Motor neuron (in vitro differentiated cells): Measurements from ENCODE around the gene TES. TPM values are rescaled to one million over a fixed set of nuclear protein-coding genes. Genes with fewer than 3 reads are reported as not detected.

ENCODE experiments used
- ATAC-seq, 8 experiments: fragments of 200-7000 bp; cut with Tn5 transposase; replicated peaks in 6 of 8; 2 replicates each; pipeline ENCODE4 v1.8.0; 2021; ENCODE audit warnings: mild to moderate bottlenecking in 8 of 8, moderate library complexity in 8 of 8
- H3K27ac ChIP-seq, 2 donors: fragments of 250-450 bp; sonication (Bioruptor Pico); 2 replicates each; pipeline ENCODE4 v1.9.0; 2021; ENCODE audit warnings: antibody characterized with exemption in 2 of 2, mild to moderate bottlenecking in 2 of 2, moderate library complexity in 1 of 2
- H3K4me1 ChIP-seq, 2 donors: fragments of 250-450 bp; sonication (Bioruptor Pico); replicated peaks in 1 of 2; 2 replicates each; pipeline ENCODE4 v1.6.1; 2021; ENCODE audit warnings: antibody characterized with exemption in 2 of 2, mild to moderate bottlenecking in 2 of 2, moderate library complexity in 1 of 2
- H3K4me3 ChIP-seq, 5 donors: fragments of 250-450 bp; sonication (Bioruptor Pico); 2 replicates each; pipeline ENCODE4 v1.9.0; 2021; ENCODE audit warnings: antibody characterized with exemption in 5 of 5, mild to moderate bottlenecking in 5 of 5, moderate library complexity in 4 of 5
- whole genome bisulfite sequencing, 10 experiments: fragments of 450-650 bp; shearing (Covaris generic); methylation state at CpG; one replicate each; pipeline ENCODE4 v1.0.0; 2022; 5-methylcytosine and 5-hydroxymethylcytosine counted together
- in situ Hi-C, 9 experiments: fragments of 400-800 bp; cut with MboI; loops; one replicate each; pipeline ENCODE4 v1.15.0; 2021; ENCODE audit warnings: low sequenced_read_pairs in 9 of 9, low pct_unique_long_range_greater_than_20kb in 2 of 9; ENCODE audit not compliant: unreplicated experiment in 9 of 9
- total RNA-seq, 8 experiments: library from RNA; unstranded; fragments of 300-600 nt; gene quantifications; 2 replicates each; pipeline versions ENCODE4 v1.2.3 to v1.2.4, GENCODE V29; 2022

Gene TES
- total RNA-seq, 8 experiments from 2014 or later: 24.2 to 103 (median 44.6) TPM

- ATAC-seq: no peak
- H3K4me3 ChIP-seq: no peak overlapping the region
- in situ Hi-C loops: loop anchor here (10.0 to 25.0 kb wide), 4 partner anchors 243 to 543 kb away; no protein-coding TSS in a partner anchor
- no peak overlapping the region for H3K27ac ChIP-seq
- WGBS, 10 experiments: 72 to 100% (median 99%) methylated on average over 3 to 4 of the region's 4 CpGs; no CpG with 5 or more reads in 1 of the 10 experiments
- peaks cover 0 to 3% of the 10 kb centered on the region in 2 donors for H3K4me1 ChIP-seq
Measured at GRCh38 chr7:116269466-116269865, 59.1 kb downstream of the TES start.

- Histone ChIP-seq H3K4me3 (no peak overlapping the region), H3K4me1 (peaks cover 0 to 3% of the 10 kb centered on the region in 2 donors), H3K27ac (no peak overlapping the region)
- in situ Hi-C loops: loop anchor here (25.0 kb wide), 3 partner anchors 241 to 541 kb away; no protein-coding TSS in a partner anchor
- peak in 4 of 8 experiments; percentile 10 to 74 (median 64) for ATAC-seq
- 0 to 96% (median 65%) methylated on average over 2 to 5 of the region's 5 CpGs for WGBS, 10 experiments
Measured at GRCh38 chr7:116271161-116271913, 61.0 kb downstream of the TES start.

GRCh38 chr7:116271963-116272886 lies 61.9 kb downstream of the TES start:
- WGBS, 10 experiments: 0 to 89% (median 46%) methylated on average over 2 to 4 of the region's 4 CpGs; no CpG with 5 or more reads in 2 of the 10 experiments
- no peak overlapping the region for H3K27ac ChIP-seq
- no peak overlapping the region for H3K4me3 ChIP-seq
- ATAC-seq: peak in 7 of 8 experiments; percentile 32 to 98 (median 88)
- in situ Hi-C loops: loop anchor here (25.0 kb wide), 3 partner anchors 240 to 540 kb away; no protein-coding TSS in a partner anchor
- peaks cover 0 to 3% of the 10 kb centered on the region in 2 donors for H3K4me1 ChIP-seq

- H3K27ac ChIP-seq: no peak overlapping the region
- in situ Hi-C loops: loop anchor here (25.0 kb wide), 3 partner anchors 239 to 539 kb away; no protein-coding TSS in a partner anchor
- ATAC-seq: no peak
- no peak overlapping the region for H3K4me3 ChIP-seq
- 35 to 60% (median 50%) methylated on average over 1 to 4 of the region's 4 CpGs; no CpG with 5 or more reads in 3 of the 10 experiments for WGBS, 10 experiments
- H3K4me1 ChIP-seq: peaks cover 0 to 3% of the 10 kb centered on the region in 2 donors
Measured at GRCh38 chr7:116273283-116273917, 63.1 kb downstream of the TES start.

GRCh38 chr7:116273918-116274301 lies 63.6 kb downstream of the TES start:
- Histone ChIP-seq H3K27ac (no peak overlapping the region), H3K4me3 (no peak overlapping the region), H3K4me1 (peaks cover 0 to 3% of the 10 kb centered on the region in 2 donors)
- ATAC-seq: no peak
- 80 to 100% (median 93%) methylated on average over 1 of the region's 1 CpG; no CpG with 5 or more reads in 4 of the 10 experiments for WGBS, 10 experiments
- in situ Hi-C loops: loop anchor here (25.0 kb wide), 3 partner anchors 238 to 538 kb away; no protein-coding TSS in a partner anchor

GRCh38 chr7:116277070-116277469 lies 66.7 kb downstream of the TES start:
- Histone ChIP-seq H3K4me1 (no peaks in the 10 kb centered on the region), H3K27ac (no peak overlapping the region), H3K4me3 (no peak overlapping the region)
- in situ Hi-C loops: no loop called here
- peak in 3 of 8 experiments; percentile 9 to 50 (median 12) for ATAC-seq

- Histone ChIP-seq H3K4me1 (no peaks in the 10 kb centered on the region), H3K27ac (no peak overlapping the region), H3K4me3 (no peak overlapping the region)
- in situ Hi-C loops: no loop called here
- ATAC-seq: peak in 3 of 8 experiments; percentile 95 to 96 (median 96)
Measured at GRCh38 chr7:116279217-116279616, 68.9 kb downstream of the TES start.

- in situ Hi-C loops: no loop called here
Measured at GRCh38 chr7:116280803-116281202, 70.5 kb downstream of the TES start.

GRCh38 chr7:116283595-116284204 lies 73.4 kb downstream of the TES start:
- no peak overlapping the region for H3K4me3 ChIP-seq

More at GRCh38 chr7:116280803-116281202, 70.5 kb downstream of the TES start:
- 8 to 100% (median 63%) methylated on average over 1 to 2 of the region's 2 CpGs; no CpG with 5 or more reads in 2 of the 10 experiments for WGBS, 10 experiments
- no peak for ATAC-seq
- H3K27ac ChIP-seq: no peak overlapping the region
- no peaks in the 10 kb centered on the region for H3K4me1 ChIP-seq
- H3K4me3 ChIP-seq: no peak overlapping the region

GRCh38 chr7:116284390-116284789 lies 74.1 kb downstream of the TES start:
- 33 to 93% (median 79%) methylated on average over 1 to 3 of the region's 3 CpGs; no CpG with 5 or more reads in 2 of the 10 experiments for WGBS, 10 experiments
- Histone ChIP-seq H3K4me1 (no peaks in the 10 kb centered on the region), H3K27ac (no peak overlapping the region), H3K4me3 (no peak overlapping the region)
- in situ Hi-C loops: no loop called here
- no peak for ATAC-seq

More at GRCh38 chr7:116283595-116284204, 73.4 kb downstream of the TES start:
- in situ Hi-C loops: no loop called here
- ATAC-seq: no peak
- WGBS, 10 experiments: 76 to 100% (median 95%) methylated on average over 2 to 3 of the region's 3 CpGs; no CpG with 5 or more reads in 1 of the 10 experiments
- Histone ChIP-seq H3K4me1 (no peaks in the 10 kb centered on the region), H3K27ac (no peak overlapping the region)

- in situ Hi-C loops: no loop called here
- no peak overlapping the region for H3K27ac ChIP-seq
- H3K4me1 ChIP-seq: no peaks in the 10 kb centered on the region
- H3K4me3 ChIP-seq: no peak overlapping the region
- ATAC-seq: no peak
- 83 to 100% (median 88%) methylated on average over 1 of the region's 1 CpG; no CpG with 5 or more reads in 6 of the 10 experiments for WGBS, 10 experiments
Measured at GRCh38 chr7:116285252-116285651, 74.9 kb downstream of the TES start.

GRCh38 chr7:116290740-116291139 lies 80.4 kb downstream of the TES start:
- ATAC-seq: peak in 3 of 8 experiments; percentile 83 to 100 (median 99)
- in situ Hi-C loops: no loop called here
- Histone ChIP-seq H3K4me1 (no peaks in the 10 kb centered on the region), H3K27ac (no peak overlapping the region), H3K4me3 (no peak overlapping the region)
